Measurements from ENCODE around the gene SEMA5A. TPM values are rescaled to one million over a fixed set of nuclear protein-coding genes. Genes with fewer than 3 reads are reported as not detected.

SEMA5A gene
- total RNA-seq, 1 donor from 2014 or later = 4.0 TPM

DNA sequence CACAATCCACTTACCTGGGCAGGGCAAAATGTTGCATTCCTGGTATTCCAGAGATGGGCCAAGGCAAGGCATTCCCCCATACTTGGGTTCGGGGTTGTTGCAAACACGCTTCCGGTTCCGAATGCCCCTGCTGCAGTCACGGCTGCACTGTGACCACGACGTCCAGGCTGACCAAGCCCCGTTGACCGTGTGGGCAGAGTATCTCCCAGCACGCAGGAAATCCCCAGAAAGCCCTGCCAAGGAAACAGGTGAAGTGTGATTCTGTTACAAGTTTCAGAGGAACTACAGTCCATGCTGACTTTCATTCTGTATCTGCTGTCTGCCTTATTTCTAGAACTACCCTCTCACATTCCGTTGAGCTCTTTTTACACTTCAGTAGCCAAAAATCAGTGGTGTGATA lies 483.0 kb downstream of the SEMA5A start:
- Mint-ChIP-seq H3K27me3 (peaks cover 7% of the 10 kb centered on the region), H3K4me3 (ENCODE audit: low read depth) (no peak overlapping the region), H3K4me1 (ENCODE audit: low read depth) (peaks cover 6% of the 10 kb centered on the region), H3K36me3 (ENCODE audit: insufficient read depth) (no peaks in the 10 kb centered on the region), H3K9me3 (ENCODE audit: low read depth) (no peaks in the 10 kb centered on the region), H3K27ac (no peak overlapping the region)
- TF ChIP-seq, protein P1, sequence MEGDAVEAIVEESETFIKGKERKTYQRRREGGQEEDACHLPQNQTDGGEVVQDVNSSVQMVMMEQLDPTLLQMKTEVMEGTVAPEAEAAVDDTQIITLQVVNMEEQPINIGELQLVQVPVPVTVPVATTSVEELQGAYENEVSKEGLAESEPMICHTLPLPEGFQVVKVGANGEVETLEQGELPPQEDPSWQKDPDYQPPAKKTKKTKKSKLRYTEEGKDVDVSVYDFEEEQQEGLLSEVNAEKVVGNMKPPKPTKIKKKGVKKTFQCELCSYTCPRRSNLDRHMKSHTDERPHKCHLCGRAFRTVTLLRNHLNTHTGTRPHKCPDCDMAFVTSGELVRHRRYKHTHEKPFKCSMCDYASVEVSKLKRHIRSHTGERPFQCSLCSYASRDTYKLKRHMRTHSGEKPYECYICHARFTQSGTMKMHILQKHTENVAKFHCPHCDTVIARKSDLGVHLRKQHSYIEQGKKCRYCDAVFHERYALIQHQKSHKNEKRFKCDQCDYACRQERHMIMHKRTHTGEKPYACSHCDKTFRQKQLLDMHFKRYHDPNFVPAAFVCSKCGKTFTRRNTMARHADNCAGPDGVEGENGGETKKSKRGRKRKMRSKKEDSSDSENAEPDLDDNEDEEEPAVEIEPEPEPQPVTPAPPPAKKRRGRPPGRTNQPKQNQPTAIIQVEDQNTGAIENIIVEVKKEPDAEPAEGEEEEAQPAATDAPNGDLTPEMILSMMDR (IDR thresholded peaks at IDR 0.05; ENCODE audit: unreplicated experiment) = no peak
- no peak for DNase-seq (ENCODE audit: low spot score, unreplicated experiment)

GRCh38 chr5:9059920-9060691 lies 485.8 kb downstream of the SEMA5A start:
- no peak overlapping the region for H3K4me3 Mint-ChIP-seq (ENCODE audit: low read depth)

DNA sequence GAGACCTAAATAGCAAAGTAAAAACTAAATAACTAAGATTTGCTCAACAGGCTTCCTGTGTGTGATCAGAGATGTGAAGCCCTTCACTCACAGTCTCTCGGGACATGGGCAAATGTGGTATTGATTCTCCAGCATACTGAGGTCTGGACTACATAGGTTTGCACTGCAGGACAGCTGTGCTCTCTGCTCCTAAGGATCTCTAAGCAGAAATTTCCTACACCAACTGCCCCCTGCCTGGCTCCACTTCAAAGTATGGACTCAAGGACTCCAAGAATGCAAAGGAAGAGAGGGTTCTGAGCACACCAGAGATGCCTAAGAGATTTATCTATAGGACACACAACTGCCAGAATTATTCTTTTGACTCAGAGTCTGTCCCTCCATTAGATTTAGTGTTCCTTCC lies 487.2 kb downstream of the SEMA5A start:
- Mint-ChIP-seq H3K36me3 (ENCODE audit: insufficient read depth) (no peaks in the 10 kb centered on the region), H3K4me3 (ENCODE audit: low read depth) (no peak overlapping the region), H3K27ac (no peak overlapping the region), H3K27me3 (peaks cover 14% of the 10 kb centered on the region), H3K9me3 (ENCODE audit: low read depth) (no peaks in the 10 kb centered on the region), H3K4me1 (ENCODE audit: low read depth) (peaks cover 6% of the 10 kb centered on the region)
- TF ChIP-seq, protein P1 (IDR thresholded peaks at IDR 0.05; ENCODE audit: unreplicated experiment) = no peak
- no peak for DNase-seq (ENCODE audit: low spot score, unreplicated experiment)

More at GRCh38 chr5:9059920-9060691, 485.8 kb downstream of the SEMA5A start:
- H3K9me3 Mint-ChIP-seq (ENCODE audit: low read depth) = no peaks in the 10 kb centered on the region
- peaks cover 6% of the 10 kb centered on the region for H3K4me1 Mint-ChIP-seq (ENCODE audit: low read depth)
- no peaks in the 10 kb centered on the region for H3K36me3 Mint-ChIP-seq (ENCODE audit: insufficient read depth)
- no peak for DNase-seq (ENCODE audit: low spot score, unreplicated experiment)
- H3K27me3 Mint-ChIP-seq = peaks cover 6% of the 10 kb centered on the region
- H3K27ac Mint-ChIP-seq = no peak overlapping the region
- TF ChIP-seq, protein P1 (IDR thresholded peaks at IDR 0.05; ENCODE audit: unreplicated experiment) = no peak

DNA sequence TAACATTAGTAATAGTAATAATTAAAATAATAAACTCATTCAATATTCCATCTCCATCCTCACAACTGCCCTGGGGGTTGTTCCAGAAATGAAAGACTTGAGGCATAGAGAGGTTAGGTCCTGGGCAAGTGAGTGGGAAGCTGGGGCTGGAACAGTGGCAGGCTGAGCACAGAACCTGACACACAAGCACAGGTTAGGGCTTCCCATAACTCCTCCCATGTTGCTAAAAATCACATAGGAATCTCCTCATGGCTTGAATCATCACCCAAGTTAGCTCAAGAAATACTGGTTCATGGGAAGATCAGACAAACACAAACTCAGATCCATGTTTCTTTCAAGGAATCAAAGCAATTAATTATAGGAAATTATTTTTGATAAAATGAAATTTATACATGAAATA lies 487.7 kb downstream of the SEMA5A start:
- Mint-ChIP-seq H3K36me3 (ENCODE audit: insufficient read depth) (no peaks in the 10 kb centered on the region), H3K4me1 (ENCODE audit: low read depth) (peaks cover 6% of the 10 kb centered on the region), H3K4me3 (ENCODE audit: low read depth) (no peak overlapping the region), H3K9me3 (ENCODE audit: low read depth) (no peaks in the 10 kb centered on the region), H3K27ac (no peak overlapping the region), H3K27me3 (peaks cover 17% of the 10 kb centered on the region)
- DNase-seq (ENCODE audit: low spot score, unreplicated experiment) = no peak
- TF ChIP-seq, protein P1 (IDR thresholded peaks at IDR 0.05; ENCODE audit: unreplicated experiment) = no peak

DNA sequence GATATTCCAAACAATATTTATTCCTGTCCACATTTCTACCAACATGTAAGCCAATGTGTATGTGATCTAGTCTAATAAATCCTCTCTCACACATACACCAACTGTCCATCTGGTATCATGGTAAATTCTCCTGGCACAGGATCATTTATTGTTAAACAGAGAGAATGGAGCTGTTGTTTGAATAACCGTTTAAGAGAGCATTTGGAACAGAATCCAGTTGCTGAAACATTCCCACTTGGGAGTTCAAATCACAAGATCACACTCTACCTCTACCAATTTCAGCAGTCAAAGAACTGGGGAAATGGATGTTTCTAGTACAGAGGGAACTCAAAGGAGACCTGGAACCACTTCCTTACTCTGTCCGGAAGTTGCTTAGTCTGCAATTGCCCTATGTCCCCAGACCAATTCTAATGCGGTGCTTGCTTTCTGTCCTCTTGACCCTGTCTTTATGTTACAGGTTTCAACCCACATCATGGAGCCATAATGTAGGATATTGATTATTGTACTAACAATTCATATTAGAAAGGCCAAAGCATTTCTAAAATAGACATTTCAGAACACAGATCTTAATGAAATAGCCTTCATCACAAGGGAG lies 488.4 kb downstream of the SEMA5A start:
- Mint-ChIP-seq H3K27ac (no peak overlapping the region), H3K4me3 (ENCODE audit: low read depth) (no peak overlapping the region), H3K27me3 (peaks cover 17% of the 10 kb centered on the region), H3K4me1 (ENCODE audit: low read depth) (peaks cover 7% of the 10 kb centered on the region), H3K36me3 (ENCODE audit: insufficient read depth) (no peaks in the 10 kb centered on the region), H3K9me3 (ENCODE audit: low read depth) (no peaks in the 10 kb centered on the region)
- DNase-seq (ENCODE audit: low spot score, unreplicated experiment) = no peak
- TF ChIP-seq, protein P1 (IDR thresholded peaks at IDR 0.05; ENCODE audit: unreplicated experiment) = no peak
